ENCODE results near the gene DDX1.
A peak's percentile ranks its signal among the peaks of the same experiment; 100 is the strongest.

Gene DDX1

DNA sequence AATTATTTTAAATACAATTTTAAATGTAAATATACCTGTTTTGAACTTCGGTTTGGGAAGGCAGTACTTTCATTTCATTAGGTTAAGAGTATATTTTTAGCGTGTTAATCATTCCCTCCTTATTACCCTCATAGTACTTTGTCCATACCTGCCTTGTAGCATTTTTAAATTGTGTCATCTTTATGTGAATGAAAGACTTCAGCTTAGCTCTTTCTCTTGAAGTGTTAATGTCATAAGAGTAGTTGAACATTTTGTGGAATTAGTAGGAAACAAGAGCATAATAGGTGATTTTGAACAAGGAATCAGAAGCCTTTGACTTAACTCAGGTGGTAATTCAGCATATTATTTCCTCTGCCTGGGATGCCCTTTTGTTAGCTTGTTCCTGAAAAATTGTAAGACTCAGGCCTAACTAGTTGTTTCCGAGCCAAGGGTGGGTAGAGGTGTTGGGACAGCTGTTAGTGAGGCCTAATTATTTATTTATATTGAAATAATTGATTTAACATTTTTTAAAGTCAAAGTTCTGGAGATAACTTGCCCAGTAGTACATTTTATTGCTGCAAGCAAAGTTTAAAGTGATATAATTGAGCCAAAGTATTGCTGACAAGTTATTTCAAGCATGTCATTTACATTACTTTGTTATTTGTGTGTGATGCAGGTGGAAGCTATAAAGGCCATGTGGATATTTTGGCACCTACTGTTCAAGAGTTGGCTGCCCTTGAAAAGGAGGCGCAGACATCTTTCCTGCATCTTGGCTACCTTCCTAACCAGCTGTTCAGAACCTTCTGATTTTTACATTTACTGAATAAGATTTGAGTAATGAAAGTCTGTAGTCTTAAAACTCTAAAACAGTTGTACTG is 38.7 kb downstream of the DDX1 start:
- DNase-seq (ENCODE audit: low read depth): no peak

DNA sequence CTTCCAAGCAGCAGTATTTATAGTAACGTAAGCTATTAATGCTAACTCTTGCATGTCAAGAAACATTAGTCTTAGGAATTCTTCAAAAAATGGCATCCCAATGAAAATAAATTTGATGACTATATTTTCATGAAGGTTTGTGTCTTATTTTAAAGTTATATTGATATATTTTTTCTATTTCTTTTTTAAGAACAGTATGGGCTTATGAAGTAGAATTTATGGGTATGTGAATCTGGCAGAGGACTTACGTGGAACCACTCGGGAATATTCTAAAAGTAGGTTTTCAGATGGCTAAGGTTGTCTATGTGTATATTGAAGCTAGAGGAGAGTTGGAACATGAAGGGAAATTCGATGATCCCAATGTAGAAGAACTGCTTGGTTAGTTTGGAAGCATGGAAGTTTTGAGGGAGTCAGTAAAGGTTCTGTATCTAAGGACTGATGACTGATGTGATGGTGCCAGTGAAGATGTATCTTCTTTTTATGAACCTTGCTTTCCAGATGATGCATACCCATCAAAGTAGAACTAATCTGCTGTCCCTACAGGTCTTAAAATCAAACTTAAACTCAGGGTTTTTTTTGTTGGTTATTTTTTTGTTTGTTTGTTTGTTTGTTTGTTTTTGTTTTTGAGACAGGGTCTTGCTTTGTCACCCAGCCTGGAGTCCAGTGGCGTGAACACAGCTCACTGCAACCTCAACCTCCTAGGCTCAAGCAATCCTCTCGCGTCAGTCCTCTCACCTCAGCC is 39.5 kb downstream of the DDX1 start:
- no peak for DNase-seq (ENCODE audit: low read depth)

DNA sequence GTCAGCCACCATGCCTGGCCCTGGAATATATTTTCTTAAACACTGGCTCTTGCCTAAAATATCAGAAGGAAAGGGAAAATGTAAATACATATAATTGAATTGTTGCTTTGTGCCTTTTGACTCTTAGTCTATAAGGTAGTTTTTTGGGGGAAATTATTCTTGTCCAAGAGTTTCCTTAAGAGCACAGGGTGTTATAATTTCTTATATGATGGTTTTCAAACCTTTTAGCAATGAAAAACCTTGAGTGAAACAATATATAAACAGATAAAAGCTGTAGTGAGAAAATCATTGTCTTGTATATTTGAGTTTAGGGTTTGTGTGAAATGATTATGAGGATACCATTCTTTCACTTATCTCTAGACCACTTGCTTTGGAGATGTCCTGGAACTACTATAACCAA is 40.2 kb downstream of the DDX1 start:
- no peak for DNase-seq (ENCODE audit: low read depth)

DNA sequence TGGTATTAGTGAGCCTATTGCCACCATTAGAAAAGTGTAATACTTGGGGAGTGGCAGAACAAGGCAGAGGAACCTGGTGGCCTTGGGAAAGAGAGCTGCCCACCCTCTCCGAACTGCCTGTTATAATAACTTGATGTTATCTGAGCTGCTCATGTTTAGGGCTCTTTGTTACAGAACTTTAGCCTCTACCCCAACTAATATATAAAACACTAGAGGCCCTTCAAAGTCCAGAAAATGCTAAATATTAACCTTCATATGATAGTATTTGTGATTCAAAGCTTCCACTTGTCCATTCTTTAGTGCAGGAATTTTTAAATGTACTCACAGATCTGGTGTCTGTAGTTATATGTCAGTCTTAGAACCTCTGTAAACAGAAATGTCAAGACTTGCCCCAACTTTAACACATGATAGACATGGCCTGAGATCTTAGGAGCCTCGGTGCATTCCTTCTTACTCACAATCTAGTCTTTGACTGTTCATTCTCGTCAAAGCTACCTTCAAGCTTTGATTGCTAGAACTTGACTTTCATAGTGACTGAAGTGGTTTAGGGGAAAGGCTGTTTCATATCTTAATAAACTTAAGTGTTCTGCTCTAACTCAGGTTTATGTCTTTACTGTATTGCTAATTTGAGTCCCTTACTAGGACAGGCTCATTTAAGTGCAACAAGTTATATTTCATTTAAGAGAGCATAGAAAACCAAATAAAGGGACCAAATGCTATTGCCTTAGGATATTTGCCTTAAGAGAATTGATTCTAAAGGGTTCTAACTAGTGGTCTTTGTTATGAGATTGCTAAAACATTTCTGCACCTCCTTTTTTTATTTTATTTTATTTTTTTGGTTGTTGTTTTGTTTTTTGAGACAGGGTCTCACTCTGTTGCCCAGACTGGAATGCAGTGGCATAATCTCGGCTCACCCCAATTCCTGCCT is 41.6 kb downstream of the DDX1 start:
- no peak for DNase-seq (ENCODE audit: low read depth)

DNA sequence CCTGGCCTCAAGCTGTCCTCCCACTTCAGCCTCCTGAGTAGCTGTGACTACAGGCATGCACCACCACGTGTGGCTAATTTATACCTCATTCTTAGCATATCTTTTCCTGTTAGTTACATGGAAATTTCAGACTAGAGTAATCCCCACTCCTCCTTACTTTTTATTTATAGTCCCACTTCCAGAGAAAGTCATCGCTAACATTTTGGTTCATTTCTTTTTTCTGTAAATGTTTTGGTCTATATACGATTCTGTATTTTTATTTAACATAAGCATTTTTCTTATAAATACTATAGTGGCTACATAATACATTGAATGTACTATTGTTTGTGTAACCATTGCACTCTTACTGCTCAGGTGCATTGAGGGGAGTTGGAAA is 42.3 kb downstream of the DDX1 start:
- DNase-seq (ENCODE audit: low read depth): no peak

DNA sequence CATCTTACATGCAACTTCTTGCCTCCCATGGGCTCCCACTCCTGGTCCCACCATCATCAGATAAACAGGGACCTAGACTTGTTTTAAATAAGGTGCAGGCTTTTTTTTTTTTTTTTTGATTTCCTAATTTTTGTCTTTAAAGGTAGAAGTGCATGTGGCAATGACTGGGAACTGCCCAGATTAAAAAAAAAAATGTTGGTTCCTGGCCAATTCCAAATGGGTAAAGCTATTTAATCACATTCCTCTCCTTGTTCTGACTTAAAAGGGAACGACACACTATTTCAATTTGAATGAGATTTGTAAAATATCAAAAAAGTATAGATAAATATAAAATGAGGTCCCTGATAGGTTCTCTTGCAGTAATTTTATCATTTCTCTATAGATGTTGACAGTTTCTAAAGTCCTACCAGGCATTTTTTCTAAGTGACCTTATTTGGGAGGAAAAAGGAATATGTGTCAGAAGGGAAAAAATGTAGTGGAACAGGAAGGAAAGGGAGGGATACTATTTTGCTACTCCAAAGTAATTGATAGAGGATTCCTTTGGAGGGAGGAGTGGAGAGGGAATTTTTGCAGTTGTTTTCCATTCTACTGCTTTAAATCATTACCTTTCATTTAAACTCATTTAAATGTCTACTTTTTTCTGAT is 43.3 kb downstream of the DDX1 start:
- no peak for DNase-seq (ENCODE audit: low read depth)

DNA sequence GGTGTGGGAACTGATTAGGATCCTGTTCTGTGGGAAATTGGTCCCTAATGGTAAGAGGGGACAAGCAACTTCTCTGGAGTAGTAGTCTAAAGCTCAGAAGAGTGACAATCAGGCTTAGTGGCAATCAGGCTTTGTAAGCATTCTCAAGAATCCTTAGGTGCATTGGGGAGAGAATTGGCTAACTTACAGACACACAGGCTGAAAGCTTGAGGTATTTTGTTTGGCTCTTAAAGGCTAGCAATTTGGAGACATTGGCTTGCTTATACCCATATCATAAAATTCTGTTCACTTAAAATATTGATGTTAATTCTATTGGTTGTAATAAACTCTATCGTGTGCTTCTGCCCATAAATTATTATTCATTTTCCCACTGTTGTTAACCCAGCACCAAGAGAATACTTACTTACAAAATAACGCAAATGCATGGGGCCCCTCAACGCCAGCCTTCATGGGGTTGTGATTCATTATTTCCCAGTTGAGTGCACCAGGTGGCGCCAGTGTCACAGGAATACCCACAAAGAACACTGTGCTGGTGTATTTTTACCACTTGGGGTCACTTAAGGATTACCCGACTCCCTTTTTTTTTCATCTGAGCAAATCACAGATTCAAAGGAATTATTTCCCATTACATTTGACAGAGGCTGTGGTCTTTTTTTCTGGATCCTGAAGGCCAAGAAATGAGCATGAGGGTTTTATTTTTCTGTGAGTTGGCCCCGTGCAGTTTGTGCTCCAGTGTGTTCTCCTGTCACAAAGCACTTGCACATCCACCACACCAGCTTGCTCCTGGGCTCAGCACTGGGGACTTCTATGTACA is 45.5 kb downstream of the DDX1 start:
- peak; percentile 66 for DNase-seq (ENCODE audit: low read depth)

DNA sequence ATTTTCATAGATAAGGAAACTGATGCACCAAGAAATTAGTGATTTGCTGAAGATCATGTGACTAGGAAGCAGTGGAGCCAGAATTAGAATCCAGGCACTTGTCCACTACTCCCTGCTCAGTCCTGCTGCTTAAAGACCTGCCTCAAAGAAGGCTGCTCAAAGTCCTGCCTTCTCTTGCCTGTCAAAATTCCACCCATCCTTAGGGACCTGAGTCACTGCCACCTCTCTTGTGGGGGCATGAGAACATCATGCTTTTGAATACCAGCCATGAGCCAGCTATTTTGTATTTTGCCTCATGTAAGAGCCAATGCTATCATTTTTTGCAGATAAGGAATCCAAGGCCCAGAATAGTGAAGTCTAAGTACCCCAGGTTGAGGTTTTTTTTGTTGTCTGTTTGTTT is 47.1 kb downstream of the DDX1 start:
- peak; percentile 20 for DNase-seq (ENCODE audit: low read depth)

DNA sequence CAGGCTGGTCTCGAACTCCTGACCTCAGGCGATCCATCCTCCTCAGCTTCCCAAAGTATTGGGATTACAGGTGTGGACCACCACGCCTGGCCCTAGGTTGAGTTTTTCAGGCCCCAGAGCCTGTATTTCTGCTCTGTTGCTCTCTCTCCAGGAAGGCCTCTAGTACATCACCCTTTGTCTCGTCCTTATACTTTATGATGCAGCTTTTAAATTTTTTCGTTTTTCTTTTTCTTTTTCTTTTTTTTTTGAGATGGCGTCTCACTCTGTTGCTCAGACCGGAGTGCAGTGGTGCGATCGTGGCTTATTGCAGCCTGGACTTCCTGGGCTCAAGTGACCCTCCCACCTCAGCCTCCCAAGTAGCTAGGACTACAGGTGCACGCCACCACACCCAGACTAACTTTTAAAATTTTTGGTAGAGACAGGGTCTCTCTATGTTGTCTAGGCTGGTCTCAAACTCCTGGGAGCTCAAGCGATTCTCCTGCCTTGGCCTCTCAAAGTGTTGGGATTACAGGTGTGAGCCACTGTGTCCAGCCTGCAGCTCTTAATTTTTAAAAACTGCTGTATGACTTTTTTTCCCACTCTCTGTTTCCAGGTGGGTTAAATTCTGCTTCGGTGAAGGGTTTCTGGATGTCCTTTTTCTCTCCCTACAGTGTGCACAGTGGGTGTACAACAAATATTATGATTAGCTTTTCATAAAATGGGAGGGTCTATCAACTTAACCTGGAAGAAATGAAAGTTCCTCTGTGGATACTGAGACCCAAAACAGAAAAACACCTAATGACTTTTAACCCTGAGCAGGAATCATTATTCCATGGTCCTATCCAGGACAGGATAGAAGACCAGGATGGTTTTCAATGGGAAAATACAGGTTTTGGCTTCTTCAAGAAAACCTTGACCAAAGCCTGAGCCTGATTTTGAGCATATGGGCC is 47.9 kb downstream of the DDX1 start:
- DNase-seq (ENCODE audit: low read depth): no peak

DNA sequence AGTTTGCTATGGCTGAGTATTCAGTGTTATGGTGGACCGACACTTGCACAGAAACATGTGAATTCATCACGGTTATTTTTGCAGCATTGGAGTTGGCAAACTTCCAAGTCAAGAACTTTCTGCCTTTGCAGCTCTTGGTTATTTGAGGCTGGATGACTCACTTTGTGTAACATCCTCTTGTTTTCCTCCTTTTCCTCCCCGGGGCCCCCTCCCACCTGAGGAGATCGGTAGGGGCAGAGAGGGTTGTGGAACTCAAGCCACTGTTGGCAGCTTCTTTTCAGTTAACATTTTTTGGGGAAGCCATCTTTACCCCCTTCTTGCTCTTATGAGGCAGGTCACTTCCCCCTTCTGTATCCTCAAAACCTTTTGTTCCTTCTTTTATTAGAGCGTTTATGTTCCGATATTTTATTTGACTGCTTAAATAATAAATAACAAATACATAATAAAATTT is 48.6 kb downstream of the DDX1 start:
- peak; percentile 82 for DNase-seq (ENCODE audit: low read depth)

DNA sequence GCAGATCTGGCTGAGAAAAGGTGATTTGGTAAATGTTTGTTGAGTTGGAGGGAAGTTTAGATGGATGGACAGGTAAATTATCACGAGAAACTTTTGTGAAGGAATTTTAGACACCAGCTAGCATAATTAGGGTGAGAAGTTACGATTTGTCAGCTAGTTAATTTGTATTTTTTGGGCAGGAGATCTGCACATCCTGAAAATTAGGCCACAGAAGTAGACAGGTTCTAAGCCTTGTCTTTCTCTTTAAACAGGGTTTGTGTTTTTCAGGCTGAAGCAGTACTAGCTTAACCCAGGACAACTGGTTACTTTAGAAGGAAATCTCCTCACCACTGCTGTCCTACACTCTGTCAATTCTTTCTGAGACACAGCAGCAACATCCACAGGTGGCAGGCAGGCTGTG is 49.1 kb downstream of the DDX1 start:
- DNase-seq (ENCODE audit: low read depth): no peak

DNA sequence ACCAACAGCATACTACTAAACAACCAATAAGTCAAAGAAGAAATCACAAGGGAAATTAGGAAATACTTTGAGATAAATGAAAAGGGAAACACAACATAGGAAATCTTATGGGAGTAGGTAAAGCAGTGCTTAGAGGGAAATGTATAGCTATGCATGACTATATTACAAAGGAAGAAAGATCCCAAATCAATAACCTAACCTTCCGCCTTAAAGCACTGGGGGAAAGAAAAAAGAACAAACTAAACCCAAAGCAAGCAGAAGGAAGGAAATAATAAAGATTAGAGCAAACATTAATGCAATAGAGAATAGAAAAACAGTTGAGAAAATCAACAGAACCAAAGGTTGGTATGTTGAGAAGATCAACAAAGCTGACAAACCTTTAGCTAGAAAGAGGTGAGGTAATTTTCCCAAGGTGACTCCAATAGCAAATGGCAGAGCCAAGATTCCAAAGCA is 49.9 kb downstream of the DDX1 start:
- DNase-seq (ENCODE audit: low read depth): no peak

DNA sequence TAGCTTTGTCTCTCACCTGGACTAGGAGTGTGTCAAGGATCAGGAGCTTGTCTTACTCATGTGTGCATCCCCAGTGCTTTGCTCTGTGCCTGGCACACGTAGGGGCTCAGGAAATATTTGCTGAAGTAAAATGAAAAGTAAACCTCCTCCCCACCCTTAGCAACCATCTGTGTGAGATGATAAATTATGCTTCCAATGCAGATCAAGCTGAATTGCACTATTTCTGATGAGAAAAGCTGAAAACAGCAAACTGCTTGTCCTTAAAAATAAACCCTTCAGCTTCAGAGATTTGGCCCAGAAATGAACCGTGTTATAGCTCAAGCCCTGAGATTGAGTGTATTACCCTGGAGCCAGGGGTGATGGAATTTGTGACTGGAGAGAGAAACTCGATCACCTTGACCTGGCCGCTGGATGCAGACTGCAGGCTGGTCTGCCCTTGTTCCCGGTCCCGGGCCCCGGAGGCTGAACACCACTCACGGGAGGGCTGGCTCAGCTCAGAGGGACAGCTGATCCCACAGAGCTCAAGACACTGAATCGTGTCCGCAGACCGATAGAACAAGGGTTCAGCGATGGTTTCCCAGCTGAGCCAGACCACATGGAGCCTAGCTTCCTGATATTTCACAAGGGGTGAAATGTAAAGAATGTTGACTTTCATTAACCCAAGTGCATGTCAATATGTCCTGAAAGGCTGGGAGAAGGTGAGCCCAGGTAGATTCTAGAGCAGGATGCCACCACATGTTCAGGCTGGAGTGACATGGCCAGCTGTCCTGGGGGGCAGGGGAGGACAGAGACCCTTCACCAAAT is 50.5 kb downstream of the DDX1 start:
- DNase-seq (ENCODE audit: low read depth): peak; percentile 18

DNA sequence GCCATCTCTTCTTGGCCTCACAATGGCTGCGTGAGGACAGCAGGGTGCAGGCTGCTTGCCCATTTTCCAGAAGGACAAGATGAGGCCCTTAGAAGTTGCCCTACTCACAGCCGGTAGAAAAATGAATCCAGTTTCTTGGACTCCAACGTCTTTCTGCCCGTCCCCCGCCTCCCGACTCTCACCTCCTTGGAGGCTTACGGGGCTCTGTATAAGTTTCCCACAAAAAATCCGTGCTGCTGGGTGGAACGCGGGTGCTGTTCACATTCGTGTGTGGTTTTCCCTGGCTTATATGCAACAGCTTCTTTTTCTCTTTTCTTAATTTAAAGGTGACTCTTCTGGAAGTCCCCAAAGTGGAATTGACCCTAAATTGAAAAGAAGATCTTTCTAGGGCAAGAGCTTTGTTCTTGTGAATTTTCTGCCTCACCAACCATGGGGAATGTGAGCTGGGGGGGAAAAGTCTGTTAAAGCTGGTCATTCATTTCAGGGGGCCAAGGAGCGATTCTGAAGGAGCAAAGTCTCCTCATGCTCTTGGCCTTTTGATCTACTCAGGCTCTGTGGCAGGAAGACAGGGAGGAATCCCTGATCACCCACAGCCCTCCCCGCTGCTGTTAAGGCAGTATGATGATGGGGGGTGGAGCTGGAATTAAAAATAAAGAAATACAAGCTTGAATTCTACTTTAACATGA is 51.3 kb downstream of the DDX1 start:
- no peak for DNase-seq (ENCODE audit: low read depth)

DNA sequence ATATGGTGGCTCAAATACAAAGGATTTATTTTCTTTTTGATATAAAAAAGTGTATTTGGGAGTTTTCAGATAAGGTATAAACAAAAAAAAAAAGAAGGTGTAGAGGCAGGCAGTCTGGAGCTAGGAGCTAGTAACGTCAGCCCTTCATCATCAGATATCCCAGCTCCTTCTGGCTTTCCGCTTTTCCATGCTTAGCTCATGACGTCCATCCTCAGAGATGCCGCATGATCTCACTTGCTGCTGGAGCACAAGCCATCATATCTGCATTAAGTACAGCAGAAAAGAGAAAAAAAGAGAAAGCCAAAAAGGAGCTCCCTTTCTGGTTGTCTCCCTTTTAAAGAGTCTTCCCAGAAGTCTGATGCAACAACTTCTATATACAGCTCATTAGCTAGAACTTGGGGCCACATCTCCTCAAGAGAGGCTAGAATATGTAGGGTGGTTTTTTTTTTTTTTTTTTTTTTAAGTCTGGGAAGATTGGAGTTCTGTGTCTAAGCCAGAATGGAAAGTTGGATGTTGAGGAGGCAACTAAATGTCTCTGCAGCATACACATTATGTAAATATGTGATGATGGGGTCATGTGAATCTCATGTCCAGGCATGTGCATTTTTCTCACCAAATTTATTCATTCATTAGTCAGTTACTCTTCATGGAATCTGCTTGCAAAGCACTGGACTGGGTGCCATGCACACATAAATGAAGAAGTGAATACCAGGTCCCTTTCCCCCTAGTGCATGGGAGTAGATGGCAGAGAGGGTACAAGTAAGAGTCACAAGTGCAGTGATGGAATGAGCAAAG is 52.3 kb downstream of the DDX1 start:
- DNase-seq (ENCODE audit: low read depth): peak; percentile 24

DNA sequence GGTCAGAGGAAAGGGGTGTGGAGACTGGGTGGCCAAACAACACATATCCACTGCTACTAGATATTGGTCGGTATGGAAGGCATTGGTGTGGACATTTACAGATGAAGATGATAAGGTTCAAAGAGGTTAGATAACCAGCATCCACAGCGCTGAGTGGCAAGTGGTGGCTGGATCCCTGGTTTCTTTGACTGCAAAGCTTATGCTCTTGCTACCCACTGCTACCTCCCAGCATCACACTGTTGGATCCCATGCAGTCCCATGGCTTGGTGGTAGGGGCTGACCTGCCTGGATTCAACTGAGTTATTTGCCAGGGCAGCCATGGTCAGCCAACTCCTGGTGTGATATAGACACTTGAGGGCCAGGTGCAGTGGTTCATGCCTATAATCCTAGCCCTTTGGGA is 53.6 kb downstream of the DDX1 start:
- DNase-seq (ENCODE audit: low read depth): no peak

DNA sequence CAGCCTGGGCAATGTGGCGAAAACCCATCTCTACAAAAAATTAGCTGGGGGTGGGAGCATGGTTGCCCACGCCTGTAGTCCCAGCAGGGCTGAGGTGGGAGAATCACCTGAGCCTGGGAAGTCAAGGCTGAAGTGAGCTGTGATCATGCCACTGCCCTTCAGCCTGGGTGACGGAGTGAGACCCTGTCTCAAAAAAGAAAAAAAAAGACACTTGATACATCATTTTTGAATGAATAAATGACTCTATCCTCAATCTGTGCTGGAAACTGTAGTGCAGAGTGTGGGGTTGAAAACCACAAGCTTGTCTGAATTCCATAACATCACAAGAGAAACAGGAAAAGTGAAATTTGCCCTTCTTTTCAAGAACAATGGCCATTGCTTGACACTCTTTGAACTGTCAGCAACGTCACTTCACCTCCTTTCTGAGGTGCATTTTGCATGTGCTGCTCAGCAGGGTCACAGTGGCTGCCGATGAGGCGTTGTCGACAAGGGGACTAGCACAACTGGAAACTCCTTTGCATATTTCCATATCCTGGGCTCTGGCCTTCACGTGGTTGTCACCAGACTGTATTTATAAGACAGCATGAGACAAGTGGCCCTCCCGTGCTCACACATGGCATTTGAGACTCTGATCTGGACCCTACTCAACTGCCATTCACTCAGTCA is 54.2 kb downstream of the DDX1 start:
- no peak for DNase-seq (ENCODE audit: low read depth)
